Fibroblast of gingiva (primary cell): Measurements from ENCODE around the gene PRRC2A.
A peak's percentile ranks its signal among the peaks of the same experiment; 100 is the strongest.

Source experiments
- DNase-seq: peaks from one replicate; pipeline ENCODE4 v3.0.0-alpha.2; 2011; ENCODE audit warnings: low read depth

PRRC2A gene

DNA sequence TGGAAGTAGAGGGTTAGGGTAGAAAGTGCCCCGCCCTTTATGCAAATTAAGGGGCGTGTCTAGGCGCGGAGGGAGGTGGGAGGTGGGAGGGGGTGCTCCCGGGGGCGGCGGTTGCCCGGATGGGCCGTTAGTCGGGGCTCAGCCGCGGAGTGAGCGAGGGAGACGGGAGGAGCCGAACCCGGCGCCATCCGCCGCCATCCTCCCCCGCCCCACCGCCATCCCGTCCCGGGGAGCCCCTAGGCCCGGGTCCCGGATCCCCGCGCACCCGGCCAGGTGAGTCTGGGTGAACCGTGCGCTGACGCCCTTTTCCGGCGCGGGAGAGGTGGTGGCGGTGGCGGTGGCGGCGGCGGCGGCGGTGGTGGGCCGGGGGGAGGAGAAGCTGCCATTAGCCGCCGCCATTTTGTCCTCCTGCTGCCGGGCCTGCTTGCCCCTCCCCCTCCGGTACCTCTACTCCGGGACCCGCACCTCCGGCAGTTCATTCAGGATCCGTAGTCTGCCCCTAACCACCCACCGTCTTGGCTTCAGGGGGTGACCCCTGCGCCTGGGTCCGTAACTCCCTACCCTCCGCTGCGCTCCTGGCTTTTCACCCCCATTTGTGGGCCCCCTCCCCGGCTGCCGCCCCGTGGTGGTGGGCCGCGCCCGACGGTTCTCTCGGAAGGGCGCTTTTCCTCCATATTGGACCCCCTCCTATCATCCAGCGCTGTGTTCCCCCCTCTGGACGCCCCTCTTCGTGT is at the start of gene PRRC2A:
PRRC2A (plus strand) TSS at position 130 of the 734 bp plus-strand sequence. CDS start 2,075 bp downstream, outside the sequence.
- no peak for DNase-seq

DNA sequence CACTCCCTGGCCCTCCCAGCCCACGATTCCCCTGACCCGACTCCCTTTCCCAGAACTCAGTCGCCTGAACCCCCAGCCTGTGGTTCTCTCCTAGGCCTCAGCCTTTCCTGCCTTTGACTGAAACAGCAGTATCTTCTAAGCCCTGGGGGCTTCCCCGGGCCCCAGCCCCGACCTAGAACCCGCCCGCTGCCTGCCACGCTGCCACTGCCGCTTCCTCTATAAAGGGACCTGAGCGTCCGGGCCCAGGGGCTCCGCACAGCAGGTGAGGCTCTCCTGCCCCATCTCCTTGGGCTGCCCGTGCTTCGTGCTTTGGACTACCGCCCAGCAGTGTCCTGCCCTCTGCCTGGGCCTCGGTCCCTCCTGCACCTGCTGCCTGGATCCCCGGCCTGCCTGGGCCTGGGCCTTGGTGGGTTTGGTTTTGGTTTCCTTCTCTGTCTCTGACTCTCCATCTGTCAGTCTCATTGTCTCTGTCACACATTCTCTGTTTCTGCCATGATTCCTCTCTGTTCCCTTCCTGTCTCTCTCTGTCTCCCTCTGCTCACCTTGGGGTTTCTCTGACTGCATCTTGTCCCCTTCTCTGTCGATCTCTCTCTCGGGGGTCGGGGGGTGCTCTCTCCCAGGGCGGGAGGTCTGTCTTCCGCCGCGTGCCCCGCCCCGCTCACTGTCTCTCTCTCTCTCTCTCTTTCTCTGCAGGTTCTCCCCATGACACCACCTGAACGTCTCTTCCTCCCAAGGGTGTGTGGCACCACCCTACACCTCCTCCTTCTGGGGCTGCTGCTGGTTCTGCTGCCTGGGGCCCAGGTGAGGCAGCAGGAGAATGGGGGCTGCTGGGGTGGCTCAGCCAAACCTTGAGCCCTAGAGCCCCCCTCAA is 48.2 kb upstream of the PRRC2A start, which contains the start of gene LTA:
LTA (plus strand) TSS at position 249 of the 871 bp plus-strand sequence; CDS start at position 703, 454 bp downstream.
- no peak for DNase-seq

DNA sequence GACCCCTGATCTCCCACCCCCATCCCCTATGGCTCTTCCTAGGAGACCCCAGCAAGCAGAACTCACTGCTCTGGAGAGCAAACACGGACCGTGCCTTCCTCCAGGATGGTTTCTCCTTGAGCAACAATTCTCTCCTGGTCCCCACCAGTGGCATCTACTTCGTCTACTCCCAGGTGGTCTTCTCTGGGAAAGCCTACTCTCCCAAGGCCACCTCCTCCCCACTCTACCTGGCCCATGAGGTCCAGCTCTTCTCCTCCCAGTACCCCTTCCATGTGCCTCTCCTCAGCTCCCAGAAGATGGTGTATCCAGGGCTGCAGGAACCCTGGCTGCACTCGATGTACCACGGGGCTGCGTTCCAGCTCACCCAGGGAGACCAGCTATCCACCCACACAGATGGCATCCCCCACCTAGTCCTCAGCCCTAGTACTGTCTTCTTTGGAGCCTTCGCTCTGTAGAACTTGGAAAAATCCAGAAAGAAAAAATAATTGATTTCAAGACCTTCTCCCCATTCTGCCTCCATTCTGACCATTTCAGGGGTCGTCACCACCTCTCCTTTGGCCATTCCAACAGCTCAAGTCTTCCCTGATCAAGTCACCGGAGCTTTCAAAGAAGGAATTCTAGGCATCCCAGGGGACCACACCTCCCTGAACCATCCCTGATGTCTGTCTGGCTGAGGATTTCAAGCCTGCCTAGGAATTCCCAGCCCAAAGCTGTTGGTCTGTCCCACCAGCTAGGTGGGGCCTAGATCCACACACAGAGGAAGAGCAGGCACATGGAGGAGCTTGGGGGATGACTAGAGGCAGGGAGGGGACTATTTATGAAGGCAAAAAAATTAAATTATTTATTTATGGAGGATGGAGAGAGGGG is 47.0 kb upstream of the PRRC2A start:
- no peak for DNase-seq

DNA sequence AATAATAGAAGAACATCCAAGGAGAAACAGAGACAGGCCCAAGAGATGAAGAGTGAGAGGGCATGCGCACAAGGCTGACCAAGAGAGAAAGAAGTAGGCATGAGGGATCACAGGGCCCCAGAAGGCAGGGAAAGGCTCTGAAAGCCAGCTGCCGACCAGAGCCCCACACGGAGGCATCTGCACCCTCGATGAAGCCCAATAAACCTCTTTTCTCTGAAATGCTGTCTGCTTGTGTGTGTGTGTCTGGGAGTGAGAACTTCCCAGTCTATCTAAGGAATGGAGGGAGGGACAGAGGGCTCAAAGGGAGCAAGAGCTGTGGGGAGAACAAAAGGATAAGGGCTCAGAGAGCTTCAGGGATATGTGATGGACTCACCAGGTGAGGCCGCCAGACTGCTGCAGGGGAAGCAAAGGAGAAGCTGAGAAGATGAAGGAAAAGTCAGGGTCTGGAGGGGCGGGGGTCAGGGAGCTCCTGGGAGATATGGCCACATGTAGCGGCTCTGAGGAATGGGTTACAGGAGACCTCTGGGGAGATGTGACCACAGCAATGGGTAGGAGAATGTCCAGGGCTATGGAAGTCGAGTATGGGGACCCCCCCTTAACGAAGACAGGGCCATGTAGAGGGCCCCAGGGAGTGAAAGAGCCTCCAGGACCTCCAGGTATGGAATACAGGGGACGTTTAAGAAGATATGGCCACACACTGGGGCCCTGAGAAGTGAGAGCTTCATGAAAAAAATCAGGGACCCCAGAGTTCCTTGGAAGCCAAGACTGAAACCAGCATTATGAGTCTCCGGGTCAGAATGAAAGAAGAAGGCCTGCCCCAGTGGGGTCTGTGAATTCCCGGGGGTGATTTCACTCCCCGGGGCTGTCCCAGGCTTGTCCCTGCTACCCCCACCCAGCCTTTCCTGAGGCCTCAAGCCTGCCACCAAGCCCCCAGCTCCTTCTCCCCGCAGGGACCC is 46.1 kb upstream of the PRRC2A start:
- DNase-seq, result no peak

DNA sequence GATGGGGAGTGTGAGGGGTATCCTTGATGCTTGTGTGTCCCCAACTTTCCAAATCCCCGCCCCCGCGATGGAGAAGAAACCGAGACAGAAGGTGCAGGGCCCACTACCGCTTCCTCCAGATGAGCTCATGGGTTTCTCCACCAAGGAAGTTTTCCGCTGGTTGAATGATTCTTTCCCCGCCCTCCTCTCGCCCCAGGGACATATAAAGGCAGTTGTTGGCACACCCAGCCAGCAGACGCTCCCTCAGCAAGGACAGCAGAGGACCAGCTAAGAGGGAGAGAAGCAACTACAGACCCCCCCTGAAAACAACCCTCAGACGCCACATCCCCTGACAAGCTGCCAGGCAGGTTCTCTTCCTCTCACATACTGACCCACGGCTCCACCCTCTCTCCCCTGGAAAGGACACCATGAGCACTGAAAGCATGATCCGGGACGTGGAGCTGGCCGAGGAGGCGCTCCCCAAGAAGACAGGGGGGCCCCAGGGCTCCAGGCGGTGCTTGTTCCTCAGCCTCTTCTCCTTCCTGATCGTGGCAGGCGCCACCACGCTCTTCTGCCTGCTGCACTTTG is 45.1 kb upstream of the PRRC2A start, which contains the start of gene TNF:
TNF (plus strand) TSS at position 231 of the 567 bp plus-strand sequence; CDS start at position 408, 177 bp downstream.
- DNase-seq, result no peak

DNA sequence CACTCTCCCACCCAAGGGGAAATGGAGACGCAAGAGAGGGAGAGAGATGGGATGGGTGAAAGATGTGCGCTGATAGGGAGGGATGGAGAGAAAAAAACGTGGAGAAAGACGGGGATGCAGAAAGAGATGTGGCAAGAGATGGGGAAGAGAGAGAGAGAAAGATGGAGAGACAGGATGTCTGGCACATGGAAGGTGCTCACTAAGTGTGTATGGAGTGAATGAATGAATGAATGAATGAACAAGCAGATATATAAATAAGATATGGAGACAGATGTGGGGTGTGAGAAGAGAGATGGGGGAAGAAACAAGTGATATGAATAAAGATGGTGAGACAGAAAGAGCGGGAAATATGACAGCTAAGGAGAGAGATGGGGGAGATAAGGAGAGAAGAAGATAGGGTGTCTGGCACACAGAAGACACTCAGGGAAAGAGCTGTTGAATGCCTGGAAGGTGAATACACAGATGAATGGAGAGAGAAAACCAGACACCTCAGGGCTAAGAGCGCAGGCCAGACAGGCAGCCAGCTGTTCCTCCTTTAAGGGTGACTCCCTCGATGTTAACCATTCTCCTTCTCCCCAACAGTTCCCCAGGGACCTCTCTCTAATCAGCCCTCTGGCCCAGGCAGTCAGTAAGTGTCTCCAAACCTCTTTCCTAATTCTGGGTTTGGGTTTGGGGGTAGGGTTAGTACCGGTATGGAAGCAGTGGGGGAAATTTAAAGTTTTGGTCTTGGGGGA is 44.4 kb upstream of the PRRC2A start:
- no peak for DNase-seq

DNA sequence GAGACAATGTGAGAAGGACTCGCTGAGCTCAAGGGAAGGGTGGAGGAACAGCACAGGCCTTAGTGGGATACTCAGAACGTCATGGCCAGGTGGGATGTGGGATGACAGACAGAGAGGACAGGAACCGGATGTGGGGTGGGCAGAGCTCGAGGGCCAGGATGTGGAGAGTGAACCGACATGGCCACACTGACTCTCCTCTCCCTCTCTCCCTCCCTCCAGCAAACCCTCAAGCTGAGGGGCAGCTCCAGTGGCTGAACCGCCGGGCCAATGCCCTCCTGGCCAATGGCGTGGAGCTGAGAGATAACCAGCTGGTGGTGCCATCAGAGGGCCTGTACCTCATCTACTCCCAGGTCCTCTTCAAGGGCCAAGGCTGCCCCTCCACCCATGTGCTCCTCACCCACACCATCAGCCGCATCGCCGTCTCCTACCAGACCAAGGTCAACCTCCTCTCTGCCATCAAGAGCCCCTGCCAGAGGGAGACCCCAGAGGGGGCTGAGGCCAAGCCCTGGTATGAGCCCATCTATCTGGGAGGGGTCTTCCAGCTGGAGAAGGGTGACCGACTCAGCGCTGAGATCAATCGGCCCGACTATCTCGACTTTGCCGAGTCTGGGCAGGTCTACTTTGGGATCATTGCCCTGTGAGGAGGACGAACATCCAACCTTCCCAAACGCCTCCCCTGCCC is 43.5 kb upstream of the PRRC2A start:
- DNase-seq, result no peak

DNA sequence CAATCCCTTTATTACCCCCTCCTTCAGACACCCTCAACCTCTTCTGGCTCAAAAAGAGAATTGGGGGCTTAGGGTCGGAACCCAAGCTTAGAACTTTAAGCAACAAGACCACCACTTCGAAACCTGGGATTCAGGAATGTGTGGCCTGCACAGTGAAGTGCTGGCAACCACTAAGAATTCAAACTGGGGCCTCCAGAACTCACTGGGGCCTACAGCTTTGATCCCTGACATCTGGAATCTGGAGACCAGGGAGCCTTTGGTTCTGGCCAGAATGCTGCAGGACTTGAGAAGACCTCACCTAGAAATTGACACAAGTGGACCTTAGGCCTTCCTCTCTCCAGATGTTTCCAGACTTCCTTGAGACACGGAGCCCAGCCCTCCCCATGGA is 42.9 kb upstream of the PRRC2A start:
- no peak for DNase-seq

DNA sequence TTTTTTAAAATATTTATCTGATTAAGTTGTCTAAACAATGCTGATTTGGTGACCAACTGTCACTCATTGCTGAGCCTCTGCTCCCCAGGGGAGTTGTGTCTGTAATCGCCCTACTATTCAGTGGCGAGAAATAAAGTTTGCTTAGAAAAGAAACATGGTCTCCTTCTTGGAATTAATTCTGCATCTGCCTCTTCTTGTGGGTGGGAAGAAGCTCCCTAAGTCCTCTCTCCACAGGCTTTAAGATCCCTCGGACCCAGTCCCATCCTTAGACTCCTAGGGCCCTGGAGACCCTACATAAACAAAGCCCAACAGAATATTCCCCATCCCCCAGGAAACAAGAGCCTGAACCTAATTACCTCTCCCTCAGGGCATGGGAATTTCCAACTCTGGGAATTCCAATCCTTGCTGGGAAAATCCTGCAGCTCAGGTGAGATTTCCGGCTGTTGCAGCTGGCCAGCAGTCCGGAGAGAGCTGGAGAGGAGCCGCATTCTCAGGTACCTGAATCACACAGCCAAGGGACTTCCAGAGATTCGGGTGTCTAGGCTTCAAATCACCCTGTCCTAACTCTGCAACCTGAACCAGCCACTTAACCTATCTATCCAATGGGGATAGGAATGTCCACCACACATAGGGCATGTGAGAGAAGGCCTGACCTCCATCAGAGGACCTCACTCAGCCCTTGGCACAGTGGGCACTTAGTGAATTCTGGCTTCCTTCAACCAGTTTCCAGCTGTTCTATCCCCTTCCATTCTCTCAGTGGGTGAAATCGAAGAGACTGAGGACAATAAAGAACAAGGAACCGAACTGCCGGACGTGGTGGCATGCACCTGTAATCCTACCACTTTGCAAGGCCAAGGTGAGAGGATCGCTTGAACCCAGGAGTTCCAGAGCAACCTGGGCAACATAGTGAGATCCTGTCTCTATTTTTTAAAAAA is 42.1 kb upstream of the PRRC2A start:
- no peak for DNase-seq

DNA sequence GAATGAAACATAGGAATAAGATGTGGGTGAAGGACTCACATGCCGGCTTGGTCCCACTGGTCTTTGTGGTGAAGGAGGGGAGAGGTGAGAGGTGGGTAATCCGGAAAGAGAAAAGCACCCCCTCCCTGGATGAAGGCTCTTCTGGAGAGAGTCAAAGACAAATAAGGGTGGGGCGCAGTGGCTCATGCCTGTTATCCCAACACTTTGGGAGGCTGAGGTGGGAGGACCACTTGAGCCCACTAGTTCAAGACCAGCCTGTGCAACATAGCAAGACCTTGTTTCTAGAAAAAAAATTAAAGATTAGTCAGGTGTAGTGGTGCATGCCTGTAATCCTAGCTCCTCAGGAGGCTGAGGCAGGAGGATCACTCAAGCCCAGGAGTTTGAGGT is 41.4 kb upstream of the PRRC2A start:
- no peak for DNase-seq

DNA sequence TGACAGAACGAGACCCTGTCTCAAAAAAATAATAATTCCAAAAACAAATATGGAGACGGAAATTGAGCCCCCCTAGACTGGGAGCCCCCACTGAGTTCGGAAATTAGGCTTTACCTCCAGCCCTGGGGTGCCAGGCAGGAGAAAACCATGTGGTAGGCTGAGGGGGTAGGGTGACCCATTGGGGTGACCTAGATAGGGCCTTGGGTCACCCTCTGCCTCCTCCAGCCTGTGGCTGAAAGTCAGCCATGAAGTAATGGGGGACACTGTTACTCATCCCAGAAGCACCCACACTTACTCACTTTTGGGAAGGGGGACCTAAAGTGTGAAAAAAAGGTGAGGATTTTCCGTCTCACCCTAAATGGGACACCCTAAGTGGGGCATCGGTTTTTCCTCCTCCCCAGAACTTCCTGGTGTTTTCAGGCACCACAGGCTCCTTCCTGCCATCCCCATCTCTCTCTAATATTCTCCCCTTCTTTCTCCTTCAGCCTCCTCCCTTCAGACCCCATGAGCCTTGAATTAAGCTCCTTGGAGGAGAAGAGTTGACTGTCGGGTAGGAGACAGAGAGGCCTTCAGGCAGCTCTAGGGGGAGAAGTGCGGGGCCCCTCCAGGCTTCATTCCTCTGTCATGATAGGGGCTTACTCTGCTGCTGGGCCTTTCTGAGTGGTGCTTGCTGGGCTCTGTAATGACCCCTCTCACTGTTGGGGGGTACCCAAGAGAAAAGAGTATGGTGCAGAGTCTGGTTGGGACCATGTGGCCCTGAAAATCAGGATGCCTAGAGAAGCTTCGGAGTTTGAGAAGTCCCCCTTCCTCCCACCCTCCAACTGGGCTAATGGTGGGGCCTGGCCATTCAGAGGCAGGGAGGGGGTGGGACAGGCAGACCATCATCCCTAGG is 40.7 kb upstream of the PRRC2A start:
- no peak for DNase-seq

DNA sequence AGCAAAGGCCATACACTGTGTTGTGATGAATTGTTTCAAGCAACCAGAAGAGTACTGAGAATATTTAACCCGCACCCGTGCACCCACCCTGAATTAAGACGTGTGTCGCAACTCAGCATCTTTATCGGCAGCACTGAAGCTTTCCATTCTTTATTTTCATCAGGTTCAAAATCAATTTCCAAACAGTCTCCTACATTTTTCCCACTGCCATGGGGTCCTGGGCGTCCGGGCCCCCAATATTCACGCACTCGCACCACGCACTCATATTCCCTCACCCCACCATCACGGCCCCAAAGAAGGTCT is 40.1 kb upstream of the PRRC2A start:
- no peak for DNase-seq

DNA sequence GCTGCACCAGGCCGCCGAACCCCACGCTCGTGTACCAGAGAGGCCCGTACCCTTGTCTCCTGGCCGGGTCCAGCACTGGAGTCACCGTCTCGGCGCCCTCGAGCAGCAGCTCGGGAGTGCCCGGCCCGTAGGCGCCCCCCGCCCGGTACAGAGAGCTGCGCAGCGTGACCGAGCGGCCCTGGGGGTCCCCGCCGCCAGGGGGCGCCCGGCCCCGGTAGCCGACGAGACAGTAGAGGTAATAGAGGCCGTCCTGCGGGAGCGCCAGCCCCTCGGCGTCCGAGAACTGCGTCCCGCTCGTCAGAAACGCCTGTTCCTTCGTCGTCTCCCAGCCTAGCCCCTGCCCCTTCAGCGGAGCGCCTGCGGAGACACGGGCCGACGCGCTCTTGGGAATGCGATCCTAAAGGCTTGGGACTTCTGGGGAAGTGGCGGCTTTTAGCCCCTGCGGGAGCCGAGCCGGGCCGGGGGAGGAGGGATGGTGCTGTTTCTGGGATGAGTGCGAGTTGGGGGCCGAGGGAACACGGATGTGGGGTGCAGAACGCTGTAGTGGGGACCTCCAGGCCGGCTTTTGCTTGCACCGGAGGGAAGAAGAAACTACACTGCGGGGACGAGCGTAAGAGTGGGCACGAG is 39.6 kb upstream of the PRRC2A start:
- DNase-seq, result peak; percentile 67

DNA sequence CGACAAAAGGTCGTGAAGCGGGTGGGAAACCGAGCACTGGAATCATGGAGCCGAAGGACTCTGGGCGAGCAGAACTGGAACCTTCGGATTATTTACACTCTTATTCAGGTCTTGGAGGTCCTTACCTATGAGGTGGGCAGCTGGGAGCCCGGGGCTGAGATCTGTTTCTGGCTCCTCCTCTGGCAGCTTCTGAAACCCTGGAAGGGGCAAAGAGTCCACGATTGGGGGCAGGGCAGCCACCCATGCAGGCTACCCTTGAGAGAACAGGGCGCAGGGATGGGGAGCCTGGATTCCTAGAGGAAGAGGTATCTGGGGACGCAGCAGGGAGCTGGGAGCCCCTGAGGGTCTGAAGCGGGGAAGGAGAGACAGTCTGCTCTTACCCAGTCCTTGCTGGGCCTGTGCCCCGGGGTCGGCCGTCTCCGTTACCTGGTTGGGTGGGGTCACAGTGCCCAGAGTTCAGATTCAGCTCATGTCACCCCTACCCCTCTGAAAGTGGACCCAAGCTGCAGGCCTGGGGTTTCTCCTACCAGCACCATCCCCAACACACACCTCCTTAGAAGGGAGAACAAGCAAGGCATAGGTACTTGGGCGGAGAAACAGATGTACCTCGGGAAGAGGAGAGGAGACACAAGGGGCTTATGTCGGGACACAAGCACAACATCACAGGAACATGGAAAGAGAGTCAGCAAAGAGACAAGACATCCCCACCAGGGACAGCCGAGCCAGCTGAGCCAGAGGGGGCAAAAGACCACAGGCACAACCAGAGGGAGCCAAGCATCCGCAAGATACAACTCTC is 38.9 kb upstream of the PRRC2A start:
- DNase-seq, result no peak

DNA sequence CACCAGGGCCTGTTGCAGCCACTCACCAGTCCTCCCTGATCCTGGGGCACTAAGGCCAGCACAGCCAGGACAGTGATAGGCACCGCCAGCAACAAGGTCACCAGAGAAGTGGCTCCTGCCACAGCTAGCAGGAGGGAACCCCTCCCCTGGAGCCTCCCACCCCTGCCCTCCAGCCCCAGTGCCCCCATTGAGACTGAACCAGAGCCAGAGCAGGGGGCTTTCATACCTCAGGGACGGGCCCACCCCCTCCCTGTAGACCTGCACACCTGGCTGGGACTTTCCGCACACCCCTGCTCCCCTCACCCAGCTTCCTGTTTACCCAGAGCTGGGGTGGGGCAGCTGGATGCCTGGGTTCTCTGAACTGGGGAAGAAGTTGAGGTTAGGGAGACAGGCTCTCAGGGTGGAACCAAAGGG is 38.3 kb upstream of the PRRC2A start, which contains the start of gene LTB:
LTB (minus strand) TSS at position 195 of the 414 bp plus-strand sequence; CDS start at position 188, 7 bp downstream.
- no peak for DNase-seq

DNA sequence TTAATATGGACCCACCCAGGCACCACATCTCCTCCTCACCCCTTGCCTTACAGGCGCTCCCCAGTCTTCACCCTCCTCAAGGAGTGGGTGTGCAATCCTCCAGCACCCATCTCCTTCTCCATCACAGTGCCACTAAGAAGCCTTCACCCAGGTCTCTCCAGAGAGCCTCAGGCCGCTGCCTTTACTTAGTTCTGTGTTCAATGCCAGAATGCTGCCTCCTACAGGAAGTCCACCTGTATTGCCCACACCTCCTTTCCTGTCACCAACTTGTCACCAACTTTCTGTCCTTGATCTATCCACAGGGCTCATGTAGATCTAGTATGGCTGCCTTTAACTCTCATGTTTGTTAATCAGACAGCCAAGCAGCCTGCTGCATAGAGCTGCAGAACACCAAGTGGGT is 35.0 kb upstream of the PRRC2A start:
- no peak for DNase-seq
